ENCODE results near the gene PXK. TPM values are rescaled to one million over a fixed set of nuclear protein-coding genes. Genes with fewer than 3 reads are reported as not detected.
"Not testable (repeated sequence)": the region's sequence is repeated elsewhere in the genome, so short reads cannot be mapped to it uniquely, and the experiment has no call there.

PXK gene
- total RNA-seq, 3 donors from 2014 or later (not counting 1 experiment from before 2014, with no cell fraction given), result 42.1 to 53.8 (median 48.9) TPM

- Mint-ChIP-seq H3K9me3 (no peaks in the 10 kb centered on the region), H3K36me3 (peaks cover 7% of the 10 kb centered on the region), H3K27me3 (ENCODE audit: low read depth in 2 of 2) (no peaks in the 10 kb centered on the region), H3K4me3 (no peak overlapping the region), H3K4me1 (no peaks in the 10 kb centered on the region), H3K27ac (no peak overlapping the region)
- H3K36me3 ChIP-seq (ENCODE audit: control insufficient read depth, insufficient read depth, low read length), result no peaks in the 10 kb centered on the region
- no peak for TF ChIP-seq CTCF (IDR thresholded peaks at IDR 0.05)
- H3K27me3 ChIP-seq (ENCODE audit: control insufficient read depth, insufficient read depth, low read length), result no peaks in the 10 kb centered on the region
- ATAC-seq (no peak), DNase-seq (no peak)
- no peak overlapping the region for H3K27ac ChIP-seq (ENCODE audit: low read length)
- no peaks in the 10 kb centered on the region for H3K4me1 ChIP-seq (ENCODE audit: control insufficient read depth, insufficient read depth, low read length)
- 91% methylated on average over 4 of the region's 4 CpGs for WGBS (ENCODE audit: insufficient coverage)
- H3K9me3 ChIP-seq (ENCODE audit: control insufficient read depth, insufficient read depth, low read length), result no peaks in the 10 kb centered on the region
- intact Hi-C loops (cut with micrococcal nuclease), result no loop called here
- no peak overlapping the region for H3K4me3 ChIP-seq (ENCODE audit: low read length)
These were observed 44.5 kb upstream of the PXK start for GRCh38 chr3:58288011-58288728.

GRCh38 chr3:58288964-58289613 is 43.6 kb upstream of the PXK start:
- DNase-seq; ATAC-seq; H3K27ac Mint-ChIP-seq; H3K4me3 ChIP-seq (ENCODE audit: low read length); H3K4me1 ChIP-seq (ENCODE audit: control insufficient read depth, insufficient read depth, low read length); H3K27me3 ChIP-seq (ENCODE audit: control insufficient read depth, insufficient read depth, low read length); H3K9me3 ChIP-seq (ENCODE audit: control insufficient read depth, insufficient read depth, low read length); H3K27ac ChIP-seq (ENCODE audit: low read length); H3K4me1 Mint-ChIP-seq; intact Hi-C loops (cut with micrococcal nuclease); H3K4me3 Mint-ChIP-seq; H3K36me3 Mint-ChIP-seq; H3K9me3 Mint-ChIP-seq; H3K27me3 Mint-ChIP-seq (ENCODE audit: low read depth in 2 of 2); H3K36me3 ChIP-seq (ENCODE audit: control insufficient read depth, insufficient read depth, low read length): not testable (repeated sequence)
- WGBS (ENCODE audit: insufficient coverage), result 100% methylated on average over 1 of the region's 4 CpGs

GRCh38 chr3:58290446-58290845 is 42.2 kb upstream of the PXK start:
- intact Hi-C loops (cut with micrococcal nuclease); H3K27ac Mint-ChIP-seq; H3K4me3 Mint-ChIP-seq; H3K9me3 ChIP-seq (ENCODE audit: control insufficient read depth, insufficient read depth, low read length); H3K36me3 ChIP-seq (ENCODE audit: control insufficient read depth, insufficient read depth, low read length); DNase-seq; H3K9me3 Mint-ChIP-seq; H3K27ac ChIP-seq (ENCODE audit: low read length); H3K4me1 ChIP-seq (ENCODE audit: control insufficient read depth, insufficient read depth, low read length); H3K4me1 Mint-ChIP-seq; ATAC-seq; H3K36me3 Mint-ChIP-seq; H3K27me3 ChIP-seq (ENCODE audit: control insufficient read depth, insufficient read depth, low read length); H3K27me3 Mint-ChIP-seq (ENCODE audit: low read depth in 2 of 2); H3K4me3 ChIP-seq (ENCODE audit: low read length): not testable (repeated sequence)
- WGBS (ENCODE audit: insufficient coverage), result 98% methylated on average over 14 of the region's 33 CpGs

GRCh38 chr3:58291671-58292338 is 40.9 kb upstream of the PXK start:
- ATAC-seq, result no peak

More at GRCh38 chr3:58291671-58292338, 40.9 kb upstream of the PXK start:
- no peaks in the 10 kb centered on the region for H3K4me1 ChIP-seq (ENCODE audit: control insufficient read depth, insufficient read depth, low read length)
- no peaks in the 10 kb centered on the region for H3K36me3 ChIP-seq (ENCODE audit: control insufficient read depth, insufficient read depth, low read length)
- DNase-seq, result no peak
- no peaks in the 10 kb centered on the region for H3K4me1 Mint-ChIP-seq
- no peaks in the 10 kb centered on the region for H3K27me3 ChIP-seq (ENCODE audit: control insufficient read depth, insufficient read depth, low read length)
- no peak overlapping the region for H3K27ac Mint-ChIP-seq
- no peaks in the 10 kb centered on the region for H3K9me3 ChIP-seq (ENCODE audit: control insufficient read depth, insufficient read depth, low read length)
- peaks cover 2 to 5% of the 10 kb centered on the region in 2 donors for H3K9me3 Mint-ChIP-seq
- no peak overlapping the region for H3K4me3 ChIP-seq (ENCODE audit: low read length)
- WGBS (ENCODE audit: insufficient coverage), result 84% methylated on average over 9 of the region's 9 CpGs
- intact Hi-C loops (cut with micrococcal nuclease), result no loop called here
- H3K4me3 Mint-ChIP-seq, result no peak overlapping the region
- no peak for TF ChIP-seq CTCF (IDR thresholded peaks at IDR 0.05)
- no peaks in the 10 kb centered on the region for H3K27me3 Mint-ChIP-seq (ENCODE audit: low read depth in 2 of 2)
- no peaks in the 10 kb centered on the region for H3K36me3 Mint-ChIP-seq
- H3K27ac ChIP-seq (ENCODE audit: low read length), result no peak overlapping the region
